ENCODE data around the gene ARL15.
"Not testable (repeated sequence)": the region's sequence is repeated elsewhere in the genome, so short reads cannot be mapped to it uniquely, and the experiment has no call there.

ARL15 gene

GRCh38 chr5:53895091-53895683, 415.2 kb downstream of the ARL15 start:
- DNase-seq (ENCODE audit: low read depth) = no peak

GRCh38 chr5:53893626-53894025, 416.7 kb downstream of the ARL15 start:
- no peak for DNase-seq (ENCODE audit: low read depth)

GRCh38 chr5:53892224-53892623, 418.1 kb downstream of the ARL15 start:
- DNase-seq (ENCODE audit: low read depth) = no peak

- no peak for DNase-seq (ENCODE audit: low read depth)
These were observed 419.2 kb downstream of the ARL15 start for GRCh38 chr5:53891159-53891558.

GRCh38 chr5:53890490-53890889, 419.9 kb downstream of the ARL15 start:
- DNase-seq (ENCODE audit: low read depth) = no peak

GRCh38 chr5:53884844-53885243, 425.5 kb downstream of the ARL15 start:
- no peak for DNase-seq (ENCODE audit: low read depth)

GRCh38 chr5:53884417-53884816, 426.0 kb downstream of the ARL15 start:
- DNase-seq (ENCODE audit: low read depth) = no peak

- DNase-seq (ENCODE audit: low read depth) = no peak
These were observed 427.7 kb downstream of the ARL15 start for GRCh38 chr5:53882676-53883031.

GRCh38 chr5:53882006-53882675, 428.2 kb downstream of the ARL15 start:
- DNase-seq (ENCODE audit: low read depth) = no peak

- DNase-seq (ENCODE audit: low read depth) = no peak
These were observed 430.6 kb downstream of the ARL15 start for GRCh38 chr5:53879708-53880323.

- DNase-seq (ENCODE audit: low read depth) = no peak
These were observed 432.4 kb downstream of the ARL15 start for GRCh38 chr5:53878015-53878414.

- peak; percentile 5 for DNase-seq (ENCODE audit: low read depth)
These were observed 433.1 kb downstream of the ARL15 start for GRCh38 chr5:53877243-53877642.

GRCh38 chr5:53874409-53874808, 436.0 kb downstream of the ARL15 start:
- peak; percentile 15 for DNase-seq (ENCODE audit: low read depth)

GRCh38 chr5:53873235-53873634, 437.1 kb downstream of the ARL15 start:
- no peak for DNase-seq (ENCODE audit: low read depth)

GRCh38 chr5:53871775-53872174, 438.6 kb downstream of the ARL15 start:
- DNase-seq (ENCODE audit: low read depth) = no peak

- no peak for DNase-seq (ENCODE audit: low read depth)
These were observed 439.3 kb downstream of the ARL15 start for GRCh38 chr5:53871050-53871449.

GRCh38 chr5:53858700-53859456, 451.5 kb downstream of the ARL15 start:
- DNase-seq (ENCODE audit: low read depth) = no peak

- no peak for DNase-seq (ENCODE audit: low read depth)
These were observed 453.9 kb downstream of the ARL15 start for GRCh38 chr5:53856506-53856905.

- not testable (repeated sequence) for DNase-seq (ENCODE audit: low read depth)
These were observed 473.4 kb downstream of the ARL15 start for GRCh38 chr5:53836851-53837430.

- DNase-seq (ENCODE audit: low read depth) = no peak
These were observed 475.9 kb downstream of the ARL15 start for GRCh38 chr5:53834500-53834899.
